GM12878 (cell line): Measurements from ENCODE around the gene VTN. TPM values are rescaled to one million over a fixed set of nuclear protein-coding genes. Genes with fewer than 3 reads are reported as not detected.
A peak's percentile ranks its signal among the peaks of the same experiment; 100 is the strongest.

ENCODE experiments used
- ATAC-seq: fragments of 200-7000 bp; cut with Tn5 transposase; 3 replicates; pipeline ENCODE4 v1.9.1; 2020; ENCODE audit warnings: mild to moderate bottlenecking, moderate library complexity
- BruUV-seq: library from RNA; stranded (reverse); fragments of 400-500 nt; replicated peaks from 2 replicates; lab custom pipeline; 2021; lab: Mats Ljungman, UMichigan
- CTCF ChIA-PET: fragments of 300-600 bp; sonication (Branson Sonifier 250); formaldehyde crosslinking; extraction: SDS; loops from one replicate; lab custom pipeline; 2021; ENCODE audit warnings: inconsistent platforms; lab: Yijun Ruan, JAX
- POLR2A ChIA-PET: fragments of 350-600 bp; formaldehyde crosslinking; extraction: SDS; loops from one replicate; lab custom pipeline; 2021; ENCODE audit warnings: inconsistent platforms; lab: Charles Lee
- RAD21 ChIA-PET: fragments of 300-600 bp; sonication (Branson Sonifier 250); formaldehyde crosslinking; loops from one replicate; lab custom pipeline; 2023; ENCODE audit warnings: antibody characterized with exemption; ENCODE audit not compliant: unreplicated experiment; lab: Charles Lee
- SMC1A ChIA-PET: fragments of 300-600 bp; sonication (Branson Sonifier 250); formaldehyde crosslinking; loops from one replicate; lab custom pipeline; 2023; ENCODE audit not compliant: unreplicated experiment, uncharacterized antibody; lab: Charles Lee
- DNase-seq: peaks from one replicate; pipeline ENCODE4 v3.0.0-alpha.2; 2011; ENCODE audit warnings: low read depth, low spot score
- FAIRE-seq: peaks from 3 replicates; lab custom pipeline; 2011; peaks lifted over from hg19 to GRCh38; lab: Jason Lieb, UNC
- H2AFZ ChIP-seq: 2 replicates; pipeline ENCODE4 v1.6.0; 2011; ENCODE audit warnings: low read depth, low read length, control low read depth; ENCODE audit not compliant: control insufficient read depth
- H3K27ac ChIP-seq: 2 replicates; pipeline ENCODE4 v1.5.1; 2011; ENCODE audit warnings: control low read depth; ENCODE audit not compliant: control insufficient read depth, insufficient read depth
- H3K27me3 ChIP-seq, 2 experiments: replicated peaks in 1 of 2; 2 replicates each; pipeline versions ENCODE4 v1.6.0 to v1.6.1; 2011; ENCODE audit warnings: low read length in 1 of 2; ENCODE audit not compliant: control insufficient read depth in 2 of 2, insufficient read depth in 2 of 2
- H3K36me3 ChIP-seq, 2 experiments: 2 replicates each; pipeline ENCODE4 v1.5.1; 2011; ENCODE audit warnings: low read length in 1 of 2; ENCODE audit not compliant: control insufficient read depth in 2 of 2, insufficient read depth in 2 of 2
- H3K4me1 ChIP-seq: 2 replicates; pipeline ENCODE4 v1.6.1; 2011; ENCODE audit warnings: mild to moderate bottlenecking, low read length, moderate library complexity, mixed read lengths; ENCODE audit not compliant: control insufficient read depth, insufficient read depth
- H3K4me2 ChIP-seq: 2 replicates; pipeline ENCODE4 v1.6.0; 2011; ENCODE audit warnings: control low read depth; ENCODE audit not compliant: control insufficient read depth, insufficient read depth
- H3K4me3 ChIP-seq: fragments of 200-600 bp; sonication (generic); 2 replicates; pipeline ENCODE4 v1.5.1; 2016
- H3K79me2 ChIP-seq: 2 replicates; pipeline ENCODE4 v1.6.0; 2011; ENCODE audit warnings: low read length; ENCODE audit not compliant: control insufficient read depth, insufficient read depth
- H3K9ac ChIP-seq: 2 replicates; pipeline ENCODE4 v1.8.0; 2011; ENCODE audit warnings: low read length, control low read depth, mixed read lengths; ENCODE audit not compliant: control insufficient read depth, insufficient read depth
- H3K9me3 ChIP-seq: replicated peaks from 3 replicates; pipeline ENCODE4 v1.5.1; 2011; ENCODE audit warnings: mild to moderate bottlenecking, low read length; ENCODE audit not compliant: control insufficient read depth, insufficient read depth
- H4K20me1 ChIP-seq: 2 replicates; pipeline ENCODE4 v1.6.0; 2011; ENCODE audit not compliant: control insufficient read depth, insufficient read depth
- CTCF ChIP-seq, 3 experiments: IDR thresholded peaks in 2 of 3; conservative IDR thresholded peaks in 1 of 3; 2 replicates each; pipeline ENCODE4 v1.5.1; 2011; ENCODE audit warnings: low read depth in 3 of 3, low read length in 3 of 3, mild to moderate bottlenecking in 3 of 3, control low read depth in 2 of 3, moderate library complexity in 2 of 3, inconsistent platforms in 1 of 3, mixed read lengths in 1 of 3; ENCODE audit not compliant: control insufficient read depth in 2 of 3, insufficient read depth in 1 of 3; ENCODE audit errors: extremely low read depth in 1 of 3
- JUND ChIP-seq: IDR thresholded peaks from 2 replicates; pipeline ENCODE4 v1.6.1; 2012; ENCODE audit warnings: low read depth, mild to moderate bottlenecking, low read length, improper control_type of control experiment, moderate library complexity
- NBN ChIP-seq: fragments of 450-650 bp; IDR thresholded peaks from 2 replicates; pipeline ENCODE4 v1.6.1; 2016
- NRF1 ChIP-seq: conservative IDR thresholded peaks from 2 replicates; pipeline ENCODE4 v1.6.1; 2011; ENCODE audit warnings: mild to moderate bottlenecking, low read depth, low read length, improper control_type of control experiment
- POLR2A ChIP-seq: IDR thresholded peaks from 2 replicates; pipeline ENCODE4 v1.6.1; 2011; ENCODE audit warnings: low read depth, mild to moderate bottlenecking, low read length
- POLR2AphosphoS2 ChIP-seq: IDR thresholded peaks from 2 replicates; pipeline ENCODE4 v1.6.1; 2011; ENCODE audit warnings: low read depth, mild to moderate bottlenecking, low read length, improper control_type of control experiment, moderate library complexity
- RAD21 ChIP-seq: IDR thresholded peaks from 2 replicates; pipeline ENCODE4 v1.6.1; 2011; ENCODE audit warnings: mild to moderate bottlenecking, low read depth, low read length, moderate library complexity; ENCODE audit not compliant: insufficient read depth
- WGBS: methylation state at CpG from one replicate; pipeline ENCODE4 v1.1.6; 2016; ENCODE audit warnings: low lambda C conversion rate; ENCODE audit not compliant: insufficient replicate concordance, insufficient coverage; ENCODE audit errors: missing lambda C conversion rate; 5-methylcytosine and 5-hydroxymethylcytosine counted together
- in situ Hi-C: fragments of 300-500 bp; cut with MboI; formaldehyde crosslinking; loops from 9 replicates; pipeline ENCODE4 v1.14.3; 2018; ENCODE audit warnings: mixed read lengths
- intact Hi-C: fragments of 100-400 bp; cut with micrococcal nuclease; formaldehyde crosslinking; loops from one replicate; pipeline ENCODE4 v1.14.2; 2022; ENCODE audit not compliant: unreplicated experiment
- polyA plus RNA-seq, 11 experiments: library from polyadenylated mRNA; depleted of rRNA in 4 of 11; unstranded in 6 of 11; stranded (reverse) in 5 of 11; fragments of >200 nt; fragmentation: Nextera tagmentation in 4 of 11; fragmentation: Illumina TruSeq in 1 of 11; extraction: Ambion mirVana in 4 of 11; extraction: Trizol in 1 of 11; gene quantifications; 1 replicate in 1 of 11; 2 replicates in 10 of 11; pipeline versions ENCODE4 v1.2.1 to v1.2.3, GENCODE V29; 2011 to 2016; ENCODE audit warnings: inconsistent platforms in 2 of 11, missing spikeins in 2 of 11, low read depth in 1 of 11
- total RNA-seq, 4 experiments: library from RNA; depleted of rRNA in 3 of 4; stranded (reverse); fragments of >200 nt in 3 of 4; fragmentation: Illumina TruSeq in 1 of 4; extraction: Trizol in 1 of 4; gene quantifications; 2 replicates each; pipeline versions ENCODE4 v1.2.1 to v1.2.3, GENCODE V29; 2013 to 2021

Gene VTN
- total and polyA plus RNA-seq, 10 of the 15 experiments (the other 5 are each of a cell fraction or from before 2014, with no cell fraction given) = 0.04 to 1.3 (median 0.13) TPM; not detected in 5

GRCh38 chr17:28347261-28347891, 22.7 kb downstream of the VTN start:
- RAD21 ChIA-PET = no interaction called here
- no peaks in the 10 kb centered on the region for H3K4me1 ChIP-seq
- no peaks in the 10 kb centered on the region for H3K27me3 ChIP-seq
- ATAC-seq (no peak), DNase-seq (no peak), FAIRE-seq (no peak)
- H3K36me3 ChIP-seq = peaks cover 18 to 26% of the 10 kb centered on the region in 2 experiments
- CTCF ChIA-PET = interaction anchor here (0.7 to 1.2 kb wide), 2 partner anchors 12 to 198 kb away, joined by 3 to 7 read pairs; partner anchors contain the start of genes IFT20 and TNFAIP1
- no peaks in the 10 kb centered on the region for H3K9me3 ChIP-seq
- H3K9ac ChIP-seq = no peak overlapping the region
- intact Hi-C loops = no loop called here
- no peak overlapping the region for H3K27ac ChIP-seq
- no peak overlapping the region for H3K4me3 ChIP-seq
- 90% methylated on average over 8 of the region's 8 CpGs for WGBS
- H3K4me2 ChIP-seq = no peak overlapping the region
- no peak overlapping the region for H2AFZ ChIP-seq
- SMC1A ChIA-PET = interaction anchor here (1.4 kb wide), 1 partner anchor 12 kb away, joined by 3 read pairs; the partner anchor contains the start of genes IFT20 and TNFAIP1
- POLR2A ChIA-PET = no interaction called here
- in situ Hi-C loops = no loop called here
- TSS peak; percentile 42 for BruUV-seq
- TF ChIP-seq NRF1 (no peak), POLR2A (peak; percentile 57)
- TF ChIP-seq, all 136 proteins: peak for 1
- Histone ChIP-seq H4K20me1 (no peaks in the 10 kb centered on the region), H3K79me2 (no peaks in the 10 kb centered on the region)

- 0 out of 3 replicates have a peak, but pooled peaks have one; percentile 38 for ATAC-seq
- H2AFZ ChIP-seq = no peak overlapping the region
- in situ Hi-C loops (no loop called here), intact Hi-C loops (no loop called here)
- no peaks in the 10 kb centered on the region for H3K79me2 ChIP-seq
- H3K4me2 ChIP-seq = no peak overlapping the region
- no peak for FAIRE-seq
- no TSS peak for BruUV-seq
- ChIA-PET CTCF (interaction anchor here (0.7 to 1.2 kb wide), 2 partner anchors 11 to 199 kb away, joined by 3 read pairs; partner anchors contain the start of genes IFT20 and TNFAIP1), SMC1A (interaction anchor here (1.4 kb wide), 1 partner anchor 11 kb away, joined by 3 read pairs; the partner anchor contains the start of genes IFT20 and TNFAIP1), POLR2A (interaction anchor here (0.5 kb wide), 1 partner anchor 197 kb away, joined by 7 read pairs; no protein-coding TSS in a partner anchor), RAD21 (no interaction called here)
- H3K9me3 ChIP-seq = no peaks in the 10 kb centered on the region
- H3K36me3 ChIP-seq = peaks cover 18 to 30% of the 10 kb centered on the region in 2 experiments
- TF ChIP-seq POLR2AphosphoS2 (no peak), RAD21 (peak; percentile 36; the same call in 1 of the 2 replicates), NBN (no peak), CTCF (IDR thresholded peaks at IDR 0.05 in 2 of 3, conservative IDR thresholded peaks at IDR 0.05 in 1 of 3; ENCODE audit: control insufficient read depth in 2 of 3, extremely low read depth in 1 of 3, insufficient read depth in 1 of 3, low read depth in 3 of 3, low read length in 3 of 3) (peak; percentile 11 to 20 (median 19); a peak in 1 of 6 replicates), JUND (no peak)
- H3K4me1 ChIP-seq = no peaks in the 10 kb centered on the region
- no peaks in the 10 kb centered on the region for H3K27me3 ChIP-seq
- H3K27ac ChIP-seq = no peak overlapping the region
- no peak overlapping the region for H3K9ac ChIP-seq
- H4K20me1 ChIP-seq = no peaks in the 10 kb centered on the region
- DNase-seq = no peak
- no peak overlapping the region for H3K4me3 ChIP-seq
- WGBS = 99% methylated on average over 7 of the region's 7 CpGs
These were observed 23.3 kb downstream of the VTN start for GRCh38 chr17:28346746-28347246.
